NCI-H1930 (cell line): ENCODE data around the gene G6PD.
"Not testable (repeated sequence)": the region's sequence is repeated elsewhere in the genome, so short reads cannot be mapped to it uniquely, and the experiment has no call there.

Source experiments
- DNase-seq, 2 experiments: peaks; one replicate each; lab custom pipeline; 2025; lab: John Stamatoyannopoulos, UW

Gene G6PD

GRCh38 chrX:154515090-154515965 lies 31.3 kb downstream of the G6PD start:
- DNase-seq, result no peak

GRCh38 chrX:154513716-154514115 lies 32.9 kb downstream of the G6PD start:
- no peak for DNase-seq

DNA sequence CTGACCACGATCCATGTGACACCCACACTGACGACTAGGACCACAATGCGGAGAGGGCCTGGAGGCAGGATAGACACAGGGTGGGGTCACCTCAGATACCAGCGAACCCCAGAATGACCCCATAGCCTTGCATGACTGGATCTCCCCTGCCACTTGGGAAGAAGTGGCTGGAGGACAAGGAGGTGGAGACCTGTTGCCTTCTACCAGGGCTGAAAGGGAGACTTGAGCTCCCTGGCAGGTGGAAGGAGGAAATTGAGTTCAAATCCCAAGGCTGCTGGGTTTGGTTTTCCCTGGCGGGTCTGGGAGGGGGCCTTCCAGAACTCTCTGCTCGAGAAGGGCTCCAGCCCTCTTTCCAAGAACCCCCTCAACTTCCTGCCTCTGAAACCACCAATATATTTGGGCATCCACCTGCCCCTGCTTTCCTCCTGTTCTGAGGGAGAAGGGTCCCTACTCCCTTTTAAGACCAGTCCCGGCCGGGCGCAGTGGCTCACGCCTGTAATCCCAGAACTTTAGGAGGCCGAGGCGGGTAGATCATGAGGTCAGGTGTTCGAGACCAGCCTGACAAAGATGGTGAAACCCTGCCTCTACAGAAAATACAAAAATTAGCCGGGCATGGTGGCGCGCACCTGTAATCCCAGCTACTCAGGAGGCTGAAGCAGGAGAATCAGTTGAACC lies 33.6 kb downstream of the G6PD start:
- DNase-seq, result no peak

- DNase-seq, result no peak
Measured at GRCh38 chrX:154511761-154512160, 34.9 kb downstream of the G6PD start.

DNA sequence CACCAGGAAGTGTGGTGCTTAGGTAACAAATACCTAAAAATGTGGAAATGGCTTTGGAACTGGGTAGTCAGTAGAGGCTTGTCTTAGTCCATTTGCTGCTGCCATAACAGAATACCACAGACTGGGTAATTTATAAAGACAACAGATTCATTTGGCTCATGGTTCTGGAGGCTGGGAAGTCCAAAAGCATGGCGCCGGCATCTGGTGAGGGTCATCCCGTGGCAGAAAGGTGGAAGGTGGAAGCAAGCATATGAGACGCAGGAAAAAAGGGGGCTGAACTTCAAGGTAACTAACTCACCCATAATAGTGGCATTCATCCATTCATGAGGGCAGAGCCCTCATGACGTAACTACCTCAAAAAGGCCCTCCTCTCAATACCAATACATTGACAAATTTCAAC lies 37.2 kb downstream of the G6PD start:
- DNase-seq, result no peak

DNA sequence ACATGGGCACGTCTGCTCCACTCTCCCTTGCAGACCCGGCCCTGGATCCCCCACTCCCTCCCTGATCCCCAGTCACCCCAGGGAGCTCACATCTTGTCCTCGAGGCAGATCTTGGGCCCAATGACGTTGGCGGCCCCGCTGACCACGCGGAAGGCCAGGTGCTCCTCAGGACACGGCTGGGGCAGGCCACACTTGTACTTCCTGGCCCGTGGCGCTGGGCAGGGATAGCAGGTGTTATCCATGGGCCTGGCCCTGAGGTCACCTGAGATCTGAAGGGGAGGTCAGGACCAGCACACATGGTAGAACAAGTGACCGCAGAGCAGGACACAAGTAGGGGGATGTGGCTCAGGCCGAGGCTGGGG lies 38.3 kb downstream of the G6PD start:
- no peak for DNase-seq

- DNase-seq, result no peak
Measured at GRCh38 chrX:154507673-154508383, 38.8 kb downstream of the G6PD start.

DNA sequence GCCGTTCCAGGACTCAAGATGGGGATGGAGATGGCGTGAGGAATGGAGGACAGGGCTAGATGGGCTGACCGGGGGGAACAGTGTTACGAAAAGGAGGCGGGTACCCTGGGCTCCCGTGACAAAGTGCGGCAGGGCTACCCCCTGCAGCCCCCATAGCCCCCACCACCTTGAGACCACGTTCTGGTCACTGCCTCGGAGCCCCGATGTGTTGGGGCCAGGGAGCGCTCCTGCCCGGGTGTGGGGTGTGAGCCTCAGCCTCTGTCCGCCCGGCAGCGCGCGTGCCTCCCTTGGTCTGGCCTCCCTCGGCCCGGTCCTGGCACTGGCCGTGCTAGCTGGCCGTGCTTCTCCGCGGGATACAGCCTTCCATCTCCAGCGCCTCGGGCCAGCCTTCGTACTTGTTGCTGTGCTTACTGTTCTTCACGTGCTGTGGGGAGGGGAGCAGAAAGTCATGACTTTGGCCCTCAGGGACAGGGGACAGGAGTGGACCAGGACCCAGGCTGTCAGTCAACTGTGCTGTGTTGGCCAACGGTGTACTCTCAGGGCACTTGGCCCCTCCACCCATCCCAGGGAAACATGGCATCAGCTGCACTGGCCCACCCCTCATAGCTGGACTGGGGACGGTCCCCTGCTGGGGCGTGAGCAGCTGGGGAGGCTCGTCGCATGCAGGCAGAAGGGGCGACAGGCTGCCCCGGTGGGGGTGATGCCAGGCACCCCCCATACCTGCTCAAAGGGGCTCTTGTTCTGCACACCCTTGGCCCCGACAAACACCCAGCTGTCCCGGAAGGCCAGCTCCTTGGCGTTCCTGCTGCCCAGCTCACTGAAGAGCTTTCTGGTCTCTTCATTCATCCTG lies 39.9 kb downstream of the G6PD start:
- no peak for DNase-seq

DNA sequence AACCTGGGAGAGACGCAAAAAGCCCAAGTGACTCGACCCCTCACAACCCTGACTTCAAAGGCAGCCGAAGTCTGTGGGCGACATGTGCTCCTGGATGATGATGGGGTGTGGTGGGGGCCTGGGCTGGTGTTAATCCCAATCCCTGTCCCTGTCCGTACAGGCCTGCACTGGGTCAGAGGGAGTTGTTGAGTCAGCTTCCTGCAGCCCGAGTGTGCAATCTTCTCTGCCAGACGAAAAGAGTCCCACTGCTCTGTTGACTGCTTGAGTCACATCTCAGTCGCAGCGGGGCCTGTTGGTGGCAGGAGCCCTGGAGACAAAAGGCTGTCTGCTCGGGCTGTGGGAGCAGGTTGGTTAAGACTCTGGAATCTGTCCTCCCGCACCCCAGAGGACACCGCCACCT lies 40.9 kb downstream of the G6PD start:
- DNase-seq, result no peak

DNA sequence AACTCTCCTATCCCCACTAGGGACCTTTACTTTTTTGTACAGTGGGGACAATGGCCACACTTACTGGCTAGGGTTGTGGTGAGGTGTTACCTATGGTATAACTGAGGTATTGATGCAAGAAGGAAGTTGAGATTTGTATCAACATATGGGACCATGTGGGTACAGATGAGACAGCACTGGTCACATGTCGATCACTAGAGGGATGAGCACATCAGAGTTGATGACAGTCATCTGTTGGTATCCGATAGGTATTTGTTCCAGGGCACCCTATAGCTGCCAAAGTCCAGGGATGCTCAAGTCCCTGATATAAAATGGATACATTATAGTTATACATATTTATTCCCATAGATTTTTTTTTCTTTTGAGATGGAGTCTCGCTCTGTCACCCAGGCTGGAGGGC lies 43.7 kb downstream of the G6PD start:
- DNase-seq, result no peak

DNA sequence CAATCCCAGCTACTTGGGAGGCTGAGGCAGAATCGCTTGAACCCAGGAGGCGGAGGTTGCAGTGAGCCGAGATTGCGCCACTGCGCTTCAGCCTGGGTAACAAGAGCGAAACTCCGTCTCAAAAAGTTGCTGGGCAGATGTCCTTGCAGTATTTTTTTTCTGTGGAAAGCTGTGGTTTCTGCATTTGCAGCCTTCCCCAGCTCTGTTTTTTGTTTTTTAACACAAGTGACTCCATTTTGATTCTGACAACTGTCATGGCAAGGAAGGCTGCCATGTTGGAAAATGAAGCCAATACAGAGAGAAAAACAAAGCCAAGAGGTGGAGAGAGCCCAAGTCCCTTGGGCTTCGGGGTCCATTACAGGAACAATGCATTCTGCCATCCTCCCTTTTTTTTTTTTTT lies 44.5 kb downstream of the G6PD start:
- no peak for DNase-seq

DNA sequence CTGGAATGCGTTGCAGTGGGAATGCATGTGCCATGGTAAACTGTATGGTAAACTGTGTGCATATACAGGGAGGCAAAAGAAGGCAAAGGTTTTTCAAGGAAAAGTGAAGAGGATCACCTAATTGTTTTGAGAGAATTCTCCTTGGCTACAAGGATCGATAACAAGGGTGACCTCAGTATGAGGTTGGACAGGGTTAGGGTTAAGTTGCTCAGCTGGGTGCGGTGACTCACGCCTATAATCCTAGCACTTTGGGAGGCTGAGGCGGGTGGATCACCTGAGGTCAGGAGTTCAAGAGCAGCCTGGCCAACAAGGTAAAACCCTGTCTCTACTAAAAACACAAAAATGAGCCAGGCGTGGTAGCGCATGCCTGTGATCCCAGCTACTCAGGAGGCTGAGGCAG lies 45.2 kb downstream of the G6PD start:
- not testable (repeated sequence) for DNase-seq

GRCh38 chrX:154496591-154497137 lies 50.0 kb downstream of the G6PD start:
- DNase-seq, result not testable (repeated sequence)

- no peak for DNase-seq
Measured at GRCh38 chrX:154495472-154495922, 51.1 kb downstream of the G6PD start.

- no peak for DNase-seq
Measured at GRCh38 chrX:154494715-154495114, 51.9 kb downstream of the G6PD start.

GRCh38 chrX:154490414-154491083 lies 56.1 kb downstream of the G6PD start, which contains the start of gene SLC10A3:
SLC10A3 (minus strand) TSS chrX:154490629; CDS start chrX:154488940, 1,689 bp downstream.
- DNase-seq, result peak; percentile 88 to 92

DNA sequence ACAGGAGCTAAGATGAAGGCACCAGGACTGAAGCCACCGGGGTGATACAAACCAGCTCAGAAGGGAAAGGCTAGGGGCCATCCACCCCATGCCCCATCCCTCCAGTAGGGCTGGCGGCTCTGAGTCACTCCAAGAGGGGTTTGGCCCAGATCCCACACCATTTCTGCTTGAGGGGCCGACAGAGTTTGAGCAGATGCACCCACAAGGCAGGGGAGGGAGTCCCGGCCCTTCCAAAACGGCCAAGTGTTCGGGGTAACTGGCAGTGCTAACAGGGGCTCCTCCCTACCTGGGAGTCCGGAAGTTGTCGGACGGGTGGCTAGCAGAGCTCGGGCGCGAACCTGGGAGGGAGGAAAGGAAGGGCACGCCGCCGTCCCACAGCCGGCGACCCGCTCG lies 56.6 kb downstream of the G6PD start:
- DNase-seq, result no peak

DNA sequence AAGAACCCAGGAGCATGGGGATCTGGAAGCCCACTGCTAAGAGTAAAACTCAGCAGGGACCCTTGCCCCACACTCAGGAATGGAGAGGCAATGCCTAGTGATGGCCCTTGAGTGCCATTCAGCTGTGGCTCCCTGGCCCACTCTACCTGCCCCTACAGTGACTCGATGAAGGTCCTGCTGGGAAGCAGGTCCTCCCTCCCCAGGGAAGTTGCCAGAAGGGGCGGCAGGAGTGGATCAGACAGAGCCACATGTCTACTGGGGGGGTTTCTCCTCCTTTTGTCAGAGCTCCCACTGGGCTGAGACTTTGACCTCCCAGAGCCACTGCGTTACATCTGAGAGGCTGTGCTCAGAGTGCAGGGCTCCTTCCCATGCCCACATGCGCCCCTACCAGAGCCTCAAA lies 57.5 kb downstream of the G6PD start:
- no peak for DNase-seq

DNA sequence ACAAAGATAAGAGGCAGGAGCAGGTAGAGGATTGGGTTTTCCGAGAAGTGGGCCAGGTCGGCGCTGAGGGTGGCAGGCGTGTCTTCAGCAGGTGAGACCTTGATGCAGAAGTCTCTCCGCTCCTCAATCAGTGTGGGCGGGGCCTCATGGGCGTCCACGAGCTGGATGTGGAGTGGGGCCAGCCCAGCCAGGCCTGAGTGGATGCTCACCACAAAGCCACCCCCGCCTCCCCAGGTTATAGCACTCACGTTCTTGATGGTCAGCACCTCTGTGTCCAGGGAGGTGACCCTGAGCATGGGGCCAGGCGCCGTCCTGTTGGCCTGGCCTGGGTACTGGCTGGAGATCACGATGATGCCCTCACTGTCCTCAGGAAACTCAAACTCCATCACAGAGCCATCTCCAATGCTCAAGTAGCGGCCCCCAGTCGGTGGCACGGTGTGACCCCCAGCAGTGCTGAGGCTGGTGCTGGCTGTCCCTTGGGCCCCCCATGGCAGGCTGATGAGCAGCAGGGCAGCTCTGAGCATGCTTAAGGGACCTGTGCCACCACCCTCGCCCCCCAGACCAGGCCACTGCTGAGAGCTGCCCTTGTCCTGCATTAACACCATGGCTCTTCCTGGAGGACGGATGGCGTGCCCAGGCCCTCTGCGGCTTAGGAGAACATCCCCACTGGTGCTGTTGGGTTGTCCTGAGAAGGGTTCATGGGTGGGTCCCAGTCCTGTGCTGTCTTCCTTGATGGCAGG lies 58.1 kb downstream of the G6PD start:
- DNase-seq, result no peak
